ENCODE results near the gene CCT8.

CCT8 gene, protein sequence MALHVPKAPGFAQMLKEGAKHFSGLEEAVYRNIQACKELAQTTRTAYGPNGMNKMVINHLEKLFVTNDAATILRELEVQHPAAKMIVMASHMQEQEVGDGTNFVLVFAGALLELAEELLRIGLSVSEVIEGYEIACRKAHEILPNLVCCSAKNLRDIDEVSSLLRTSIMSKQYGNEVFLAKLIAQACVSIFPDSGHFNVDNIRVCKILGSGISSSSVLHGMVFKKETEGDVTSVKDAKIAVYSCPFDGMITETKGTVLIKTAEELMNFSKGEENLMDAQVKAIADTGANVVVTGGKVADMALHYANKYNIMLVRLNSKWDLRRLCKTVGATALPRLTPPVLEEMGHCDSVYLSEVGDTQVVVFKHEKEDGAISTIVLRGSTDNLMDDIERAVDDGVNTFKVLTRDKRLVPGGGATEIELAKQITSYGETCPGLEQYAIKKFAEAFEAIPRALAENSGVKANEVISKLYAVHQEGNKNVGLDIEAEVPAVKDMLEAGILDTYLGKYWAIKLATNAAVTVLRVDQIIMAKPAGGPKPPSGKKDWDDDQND

DNA sequence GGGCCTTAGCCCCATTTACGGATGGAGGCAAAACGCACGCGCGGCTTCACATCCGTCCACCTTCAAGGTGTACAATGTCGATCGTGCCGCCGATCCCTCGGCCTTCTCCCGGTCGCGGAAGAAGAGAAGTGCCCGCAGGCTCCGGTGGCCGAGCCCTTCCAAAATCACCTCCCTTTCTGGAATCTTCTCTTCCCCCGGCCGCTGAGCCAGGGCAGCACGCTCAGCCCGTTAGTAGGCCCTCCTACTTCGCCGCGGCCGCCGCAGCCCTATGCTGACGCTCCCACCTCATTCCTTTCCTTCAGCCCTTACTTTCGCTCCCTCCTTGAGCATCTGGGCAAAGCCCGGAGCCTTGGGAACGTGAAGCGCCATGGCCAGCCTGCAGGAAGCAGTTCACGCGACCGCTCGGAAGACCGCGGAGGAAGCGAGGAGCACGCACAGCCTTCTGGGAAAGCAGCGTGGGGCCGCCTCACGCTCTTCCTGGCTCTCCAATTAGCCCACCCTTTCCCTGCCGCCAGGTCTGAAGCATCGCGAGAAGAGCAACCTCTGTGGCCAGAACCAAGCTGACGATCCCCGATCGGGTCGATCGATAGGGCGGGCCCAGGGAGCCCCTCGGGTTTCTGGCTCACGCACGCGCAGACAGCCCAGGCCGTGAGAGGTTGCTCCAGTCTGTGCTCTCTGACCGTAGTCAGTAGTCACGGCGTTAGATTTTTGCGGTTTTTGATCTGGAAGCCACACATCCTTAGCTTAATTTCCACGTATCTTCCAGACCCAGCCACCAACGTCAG is at the start of gene CCT8:
CCT8 (minus strand) TSS at position 427 of the 785 bp plus-strand sequence; CDS start at position 369, 58 bp downstream.
- peak within 1 kb of the TSS; percentile 99 for H3K27ac ChIP-seq
- TF ChIP-seq, protein P1, sequence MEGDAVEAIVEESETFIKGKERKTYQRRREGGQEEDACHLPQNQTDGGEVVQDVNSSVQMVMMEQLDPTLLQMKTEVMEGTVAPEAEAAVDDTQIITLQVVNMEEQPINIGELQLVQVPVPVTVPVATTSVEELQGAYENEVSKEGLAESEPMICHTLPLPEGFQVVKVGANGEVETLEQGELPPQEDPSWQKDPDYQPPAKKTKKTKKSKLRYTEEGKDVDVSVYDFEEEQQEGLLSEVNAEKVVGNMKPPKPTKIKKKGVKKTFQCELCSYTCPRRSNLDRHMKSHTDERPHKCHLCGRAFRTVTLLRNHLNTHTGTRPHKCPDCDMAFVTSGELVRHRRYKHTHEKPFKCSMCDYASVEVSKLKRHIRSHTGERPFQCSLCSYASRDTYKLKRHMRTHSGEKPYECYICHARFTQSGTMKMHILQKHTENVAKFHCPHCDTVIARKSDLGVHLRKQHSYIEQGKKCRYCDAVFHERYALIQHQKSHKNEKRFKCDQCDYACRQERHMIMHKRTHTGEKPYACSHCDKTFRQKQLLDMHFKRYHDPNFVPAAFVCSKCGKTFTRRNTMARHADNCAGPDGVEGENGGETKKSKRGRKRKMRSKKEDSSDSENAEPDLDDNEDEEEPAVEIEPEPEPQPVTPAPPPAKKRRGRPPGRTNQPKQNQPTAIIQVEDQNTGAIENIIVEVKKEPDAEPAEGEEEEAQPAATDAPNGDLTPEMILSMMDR (conservative IDR thresholded peaks at IDR 0.05) = no peak
- peak; percentile 87 for TF ChIP-seq ZFX (IDR thresholded peaks at IDR 0.05)

DNA sequence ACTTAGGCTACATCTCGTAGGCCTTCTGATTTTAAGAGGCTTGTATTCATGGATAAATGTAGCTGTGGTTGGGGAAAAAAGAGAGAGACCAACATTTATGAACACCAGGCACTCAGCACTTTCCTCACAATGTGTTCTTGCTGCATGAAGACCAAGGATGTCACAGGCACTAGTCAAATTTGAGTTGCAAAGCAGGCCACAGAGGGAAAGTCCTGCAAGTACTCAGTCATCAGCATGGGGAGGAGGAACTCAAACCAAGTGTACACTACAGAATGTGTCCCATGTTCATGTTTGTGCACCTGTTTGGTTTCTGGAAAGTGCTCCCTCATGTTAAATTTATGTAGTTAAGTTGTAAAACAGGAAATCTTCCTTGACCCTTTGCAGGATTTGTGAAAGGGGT is 48.3 kb upstream of the CCT8 start:
- no peak overlapping the region for H3K27ac ChIP-seq
- no peak for TF ChIP-seq ZFX (IDR thresholded peaks at IDR 0.05)
- TF ChIP-seq, protein P1 (conservative IDR thresholded peaks at IDR 0.05) = no peak

DNA sequence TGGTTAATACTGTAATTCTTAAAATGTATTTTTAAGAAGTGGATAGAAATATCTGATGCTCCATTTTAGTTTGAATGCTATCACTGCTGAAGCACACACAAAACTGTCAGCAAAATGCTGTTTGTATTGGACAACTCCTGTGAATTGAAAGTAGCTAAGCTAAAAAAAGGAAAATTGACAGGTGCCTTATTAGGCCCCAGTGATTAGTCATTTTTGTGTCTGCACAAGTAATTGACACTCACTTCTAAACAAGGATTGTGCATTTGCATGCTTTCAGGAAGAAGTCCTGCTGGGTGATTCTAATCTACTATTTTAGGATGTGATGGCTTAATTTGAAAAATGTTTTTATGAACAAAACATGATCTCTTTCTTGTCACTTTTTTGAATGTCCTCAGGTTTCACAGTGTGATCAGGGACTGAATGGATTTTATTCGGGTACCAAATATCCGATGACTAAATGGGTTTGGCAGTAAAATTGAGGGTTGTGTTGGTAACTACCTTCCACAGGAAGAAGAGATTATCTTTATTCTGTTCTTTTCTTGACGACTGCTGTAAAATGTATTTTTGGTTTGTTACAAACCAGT is 44.0 kb upstream of the CCT8 start:
- TF ChIP-seq ZFX (IDR thresholded peaks at IDR 0.05) = no peak
- TF ChIP-seq, protein P1 (conservative IDR thresholded peaks at IDR 0.05) = no peak
- no peak overlapping the region for H3K27ac ChIP-seq

DNA sequence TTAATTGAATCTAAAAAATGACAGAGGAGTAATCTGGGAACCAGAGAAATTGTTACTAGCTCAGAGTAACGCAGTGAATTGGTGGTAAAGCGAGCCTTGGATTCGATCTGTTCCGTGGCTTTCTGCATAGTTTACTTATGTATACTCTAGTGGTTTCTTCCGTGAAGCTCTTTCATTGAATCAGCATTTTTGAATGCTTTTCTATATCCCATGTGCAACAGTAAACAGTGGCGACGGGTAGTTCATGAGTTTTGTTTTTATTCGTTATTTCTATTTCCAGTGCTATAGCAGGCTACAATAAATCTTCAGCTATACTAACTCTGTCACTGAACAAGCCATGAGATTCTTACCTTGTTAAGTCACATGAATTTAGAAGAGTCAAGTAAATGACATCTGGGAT is 42.5 kb upstream of the CCT8 start:
- TF ChIP-seq, protein P1 (conservative IDR thresholded peaks at IDR 0.05) = no peak
- TF ChIP-seq ZFX (IDR thresholded peaks at IDR 0.05) = no peak

DNA sequence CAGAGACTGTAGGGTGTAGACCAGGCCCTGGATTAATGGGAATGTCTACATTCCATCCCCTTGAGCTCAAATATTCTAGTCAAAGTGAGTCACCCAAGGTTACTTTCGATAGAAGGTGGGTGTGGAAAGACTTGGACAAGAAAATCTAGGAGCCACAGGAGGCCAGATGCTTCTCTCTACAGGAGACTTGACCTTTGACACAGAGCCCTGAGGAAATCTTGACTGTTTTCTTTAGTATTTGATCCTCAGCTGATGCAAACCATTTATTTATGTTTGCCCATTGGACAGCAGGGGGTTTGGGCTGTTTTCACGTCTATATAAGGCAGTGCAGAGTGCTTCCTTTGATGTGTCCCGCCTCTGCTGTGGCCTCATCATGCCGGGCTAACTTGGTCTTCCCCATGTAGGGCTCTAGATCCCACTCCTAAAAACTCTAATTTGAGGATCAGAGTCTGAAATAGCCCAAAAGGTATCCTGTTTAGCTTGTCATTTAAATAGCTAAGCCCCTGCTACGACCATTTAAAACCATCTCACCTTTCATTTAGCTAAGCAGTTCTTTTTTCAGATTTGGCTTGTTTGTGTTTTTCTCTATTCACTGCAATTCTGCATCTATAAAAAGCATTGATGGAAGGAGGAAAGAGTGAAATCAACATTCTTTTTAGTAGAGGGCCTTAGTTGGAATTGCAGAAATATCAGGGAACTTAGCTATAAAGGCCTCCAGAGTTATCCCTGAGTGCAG is 41.5 kb upstream of the CCT8 start:
- no peak overlapping the region for H3K27ac ChIP-seq
- TF ChIP-seq, protein P1 (conservative IDR thresholded peaks at IDR 0.05) = no peak
- no peak for TF ChIP-seq ZFX (IDR thresholded peaks at IDR 0.05)

More for the DNA sequence above, 42.5 kb upstream of the CCT8 start:
- H3K27ac ChIP-seq = no peak overlapping the region

DNA sequence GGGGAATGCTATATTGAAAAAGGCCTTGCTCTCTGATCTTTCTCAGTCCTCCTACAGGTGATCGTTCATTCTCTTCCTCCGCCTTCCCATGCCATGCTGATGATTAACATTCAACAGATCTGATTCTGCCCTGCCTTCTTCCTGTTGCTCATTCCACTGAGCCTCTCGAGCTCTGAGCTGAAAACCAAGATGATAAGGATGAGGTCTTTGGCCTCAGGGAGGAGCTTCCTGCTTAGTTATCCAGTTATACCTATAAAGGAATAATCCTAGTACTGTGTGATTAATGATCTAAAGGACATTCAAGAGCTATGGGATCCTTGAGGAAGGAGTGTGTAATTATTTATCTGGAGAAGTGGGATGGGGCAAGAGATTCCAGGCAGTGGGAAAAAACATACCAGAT is 31.8 kb upstream of the CCT8 start:
- TF ChIP-seq, protein P1 (conservative IDR thresholded peaks at IDR 0.05) = no peak
- no peak for TF ChIP-seq ZFX (IDR thresholded peaks at IDR 0.05)
- no peak overlapping the region for H3K27ac ChIP-seq

All from C4-2B (cell line).